Fibroblast of upper back skin (primary cell): ENCODE data around the gene EPHA2.
"Not testable (repeated sequence)": the region's sequence is repeated elsewhere in the genome, so short reads cannot be mapped to it uniquely, and the experiment has no call there.

ENCODE experiments used
- DNase-seq: peaks from one replicate; pipeline ENCODE4 v3.0.0-alpha.2; 2013

Gene EPHA2

GRCh38 chr1:16167331-16168143, 11.7 kb upstream of the EPHA2 start:
- DNase-seq: no peak

GRCh38 chr1:16166117-16166516, 10.2 kb upstream of the EPHA2 start:
- DNase-seq: no peak

GRCh38 chr1:16165548-16165947, 9.7 kb upstream of the EPHA2 start:
- DNase-seq: no peak

GRCh38 chr1:16165073-16165364, 9.2 kb upstream of the EPHA2 start:
- no peak for DNase-seq

GRCh38 chr1:16164213-16165072, 8.6 kb upstream of the EPHA2 start:
- DNase-seq: peak; percentile 95

GRCh38 chr1:16163608-16164212, 7.8 kb upstream of the EPHA2 start:
- not testable (repeated sequence) for DNase-seq

- DNase-seq: peak; percentile 42
Measured at GRCh38 chr1:16162163-16162822, 6.4 kb upstream of the EPHA2 start.

GRCh38 chr1:16161717-16162116, 5.8 kb upstream of the EPHA2 start:
- no peak for DNase-seq

- no peak for DNase-seq
Measured at GRCh38 chr1:16158993-16159831, 3.3 kb upstream of the EPHA2 start.

- DNase-seq: no peak
Measured at GRCh38 chr1:16158025-16158424, 2.2 kb upstream of the EPHA2 start.

GRCh38 chr1:16156848-16157495, 1.1 kb upstream of the EPHA2 start:
- no peak for DNase-seq

GRCh38 chr1:16153999-16154673, 1.7 kb downstream of the EPHA2 start:
- DNase-seq: peak; percentile 39

- no peak for DNase-seq
Measured at GRCh38 chr1:16153096-16153998, 2.5 kb downstream of the EPHA2 start.

- DNase-seq: peak; percentile 48
Measured at GRCh38 chr1:16152481-16153087, 3.3 kb downstream of the EPHA2 start.

- no peak for DNase-seq
Measured at GRCh38 chr1:16151995-16152384, 3.9 kb downstream of the EPHA2 start.

GRCh38 chr1:16151196-16151994, 4.5 kb downstream of the EPHA2 start:
- peak; percentile 26 for DNase-seq

- DNase-seq: no peak
Measured at GRCh38 chr1:16150508-16150907, 5.4 kb downstream of the EPHA2 start.

GRCh38 chr1:16149702-16150488, 6.0 kb downstream of the EPHA2 start:
- DNase-seq: no peak
